ENCODE results near the gene FANCD2.

FANCD2 gene

DNA sequence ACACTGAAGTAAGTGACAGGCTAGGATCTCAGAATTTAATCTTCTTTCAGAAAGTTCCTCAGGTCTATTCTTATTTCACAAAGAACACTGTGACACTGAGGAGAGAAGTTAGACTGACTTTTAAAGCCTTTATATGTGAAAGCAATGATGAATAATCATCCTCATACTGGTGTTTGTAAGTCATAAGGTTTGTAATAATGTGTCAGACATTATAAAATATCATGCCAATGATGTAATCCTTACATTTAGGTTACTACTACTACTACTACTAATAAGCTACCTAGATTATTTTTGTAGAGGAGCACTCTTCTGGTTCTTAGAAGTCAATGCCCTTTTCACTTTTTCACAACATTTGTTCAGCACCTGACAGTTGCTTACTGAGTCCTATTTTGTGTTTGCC, 48.4 kb downstream of the FANCD2 start:
- H4K20me1 ChIP-seq (ENCODE audit: control insufficient read depth, insufficient read depth, low read depth, low read length): no peaks in the 10 kb centered on the region
- H3K4me2 ChIP-seq (ENCODE audit: low read length): no peak overlapping the region
- no peak overlapping the region for H3K4me3 ChIP-seq (ENCODE audit: low read length)
- H3K4me1 ChIP-seq (ENCODE audit: control insufficient read depth, low read length): no peaks in the 10 kb centered on the region
- no peaks in the 10 kb centered on the region for H3F3A ChIP-seq (ENCODE audit: control insufficient read depth, insufficient read depth)
- H3K9me3 ChIP-seq (ENCODE audit: control insufficient read depth, insufficient read depth, low read length): no peaks in the 10 kb centered on the region
- no peaks in the 10 kb centered on the region for H3K79me2 ChIP-seq (ENCODE audit: control insufficient read depth, low read length)
- H3K27ac ChIP-seq (ENCODE audit: low read depth, low read length): no peak overlapping the region
- H3K27me3 ChIP-seq (ENCODE audit: control insufficient read depth, low read length): no peaks in the 10 kb centered on the region
- no peaks in the 10 kb centered on the region for H3K9me2 ChIP-seq (replicated peaks; ENCODE audit: control insufficient read depth, low read length)
- H3K36me3 ChIP-seq (ENCODE audit: control insufficient read depth, low read length): peaks cover 54% of the 10 kb centered on the region
- TF ChIP-seq, protein P1, sequence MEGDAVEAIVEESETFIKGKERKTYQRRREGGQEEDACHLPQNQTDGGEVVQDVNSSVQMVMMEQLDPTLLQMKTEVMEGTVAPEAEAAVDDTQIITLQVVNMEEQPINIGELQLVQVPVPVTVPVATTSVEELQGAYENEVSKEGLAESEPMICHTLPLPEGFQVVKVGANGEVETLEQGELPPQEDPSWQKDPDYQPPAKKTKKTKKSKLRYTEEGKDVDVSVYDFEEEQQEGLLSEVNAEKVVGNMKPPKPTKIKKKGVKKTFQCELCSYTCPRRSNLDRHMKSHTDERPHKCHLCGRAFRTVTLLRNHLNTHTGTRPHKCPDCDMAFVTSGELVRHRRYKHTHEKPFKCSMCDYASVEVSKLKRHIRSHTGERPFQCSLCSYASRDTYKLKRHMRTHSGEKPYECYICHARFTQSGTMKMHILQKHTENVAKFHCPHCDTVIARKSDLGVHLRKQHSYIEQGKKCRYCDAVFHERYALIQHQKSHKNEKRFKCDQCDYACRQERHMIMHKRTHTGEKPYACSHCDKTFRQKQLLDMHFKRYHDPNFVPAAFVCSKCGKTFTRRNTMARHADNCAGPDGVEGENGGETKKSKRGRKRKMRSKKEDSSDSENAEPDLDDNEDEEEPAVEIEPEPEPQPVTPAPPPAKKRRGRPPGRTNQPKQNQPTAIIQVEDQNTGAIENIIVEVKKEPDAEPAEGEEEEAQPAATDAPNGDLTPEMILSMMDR (IDR thresholded peaks at IDR 0.05; ENCODE audit: low read depth, low read length, poor library complexity, severe bottlenecking): no peak
- no peak for TF ChIP-seq EZH2phosphoT487 (IDR thresholded peaks at IDR 0.05; ENCODE audit: borderline replicate concordance, low read length)

DNA sequence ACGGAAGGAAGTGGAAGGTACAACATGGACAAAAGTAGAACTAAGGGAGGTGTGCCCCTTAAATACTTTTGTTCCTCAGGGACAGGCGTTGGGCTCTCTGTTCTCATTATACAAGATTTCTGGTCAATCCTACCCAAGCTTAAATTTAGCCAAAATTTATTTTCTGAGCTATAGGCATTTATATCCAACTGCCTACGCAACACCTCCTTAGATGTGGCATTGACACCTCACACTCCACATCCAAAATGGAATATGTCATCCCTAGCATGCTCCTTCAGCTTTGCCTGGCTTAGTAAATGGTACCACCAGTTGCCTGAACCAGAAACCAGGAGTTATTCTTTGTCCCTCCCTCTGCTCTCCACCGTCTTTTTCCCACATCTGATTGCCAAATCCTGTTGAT, 55.6 kb downstream of the FANCD2 start:
- TF ChIP-seq EZH2phosphoT487 (IDR thresholded peaks at IDR 0.05; ENCODE audit: borderline replicate concordance, low read length): no peak
- TF ChIP-seq, protein P1 (IDR thresholded peaks at IDR 0.05; ENCODE audit: low read depth, low read length, poor library complexity, severe bottlenecking): no peak
- peaks cover 77% of the 10 kb centered on the region for H3K36me3 ChIP-seq (ENCODE audit: control insufficient read depth, low read length)

DNA sequence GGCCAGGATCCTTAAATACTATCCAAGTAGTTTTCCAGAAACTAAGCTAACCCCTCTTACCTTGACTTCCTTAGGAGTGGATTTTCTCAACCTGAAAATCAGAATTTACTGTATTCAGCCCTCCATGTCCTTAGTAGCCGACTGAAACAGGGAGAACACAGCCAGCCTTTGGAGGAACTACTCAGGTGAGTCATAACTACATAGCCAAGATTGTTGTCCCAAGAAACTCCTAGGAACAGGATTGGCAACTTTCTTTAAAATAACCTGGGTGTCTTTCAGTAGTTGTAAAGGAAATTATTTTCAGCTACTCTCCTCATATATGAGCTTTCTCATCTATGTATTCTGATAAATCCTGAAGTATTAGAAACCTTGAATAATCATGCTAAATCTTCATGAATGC, 59.5 kb downstream of the FANCD2 start:
- Histone ChIP-seq H3K36me3 (ENCODE audit: control insufficient read depth, low read length) (peaks cover 83% of the 10 kb centered on the region), H3K79me2 (ENCODE audit: control insufficient read depth, low read length) (no peaks in the 10 kb centered on the region), H3K27ac (ENCODE audit: low read depth, low read length) (no peak overlapping the region), H3K27me3 (ENCODE audit: control insufficient read depth, low read length) (no peaks in the 10 kb centered on the region), H3K4me2 (ENCODE audit: low read length) (no peak overlapping the region), H3K4me3 (ENCODE audit: low read length) (no peak overlapping the region), H3K9me3 (ENCODE audit: control insufficient read depth, insufficient read depth, low read length) (no peaks in the 10 kb centered on the region), H4K20me1 (ENCODE audit: control insufficient read depth, insufficient read depth, low read depth, low read length) (no peaks in the 10 kb centered on the region), H3F3A (ENCODE audit: control insufficient read depth, insufficient read depth) (no peaks in the 10 kb centered on the region), H3K9me2 (replicated peaks; ENCODE audit: control insufficient read depth, low read length) (no peaks in the 10 kb centered on the region), H3K4me1 (ENCODE audit: control insufficient read depth, low read length) (no peaks in the 10 kb centered on the region)
- TF ChIP-seq, protein P1 (IDR thresholded peaks at IDR 0.05; ENCODE audit: low read depth, low read length, poor library complexity, severe bottlenecking): no peak
- no peak for TF ChIP-seq EZH2phosphoT487 (IDR thresholded peaks at IDR 0.05; ENCODE audit: borderline replicate concordance, low read length)

More for the DNA sequence above, 55.6 kb downstream of the FANCD2 start:
- no peaks in the 10 kb centered on the region for H3K9me2 ChIP-seq (replicated peaks; ENCODE audit: control insufficient read depth, low read length)
- no peak overlapping the region for H3K4me2 ChIP-seq (ENCODE audit: low read length)
- H3F3A ChIP-seq (ENCODE audit: control insufficient read depth, insufficient read depth): no peaks in the 10 kb centered on the region
- H3K27ac ChIP-seq (ENCODE audit: low read depth, low read length): no peak overlapping the region
- no peaks in the 10 kb centered on the region for H3K9me3 ChIP-seq (ENCODE audit: control insufficient read depth, insufficient read depth, low read length)
- no peaks in the 10 kb centered on the region for H3K79me2 ChIP-seq (ENCODE audit: control insufficient read depth, low read length)
- no peaks in the 10 kb centered on the region for H3K27me3 ChIP-seq (ENCODE audit: control insufficient read depth, low read length)
- no peak overlapping the region for H3K4me3 ChIP-seq (ENCODE audit: low read length)
- H3K4me1 ChIP-seq (ENCODE audit: control insufficient read depth, low read length): no peaks in the 10 kb centered on the region
- H4K20me1 ChIP-seq (ENCODE audit: control insufficient read depth, insufficient read depth, low read depth, low read length): no peaks in the 10 kb centered on the region

DNA sequence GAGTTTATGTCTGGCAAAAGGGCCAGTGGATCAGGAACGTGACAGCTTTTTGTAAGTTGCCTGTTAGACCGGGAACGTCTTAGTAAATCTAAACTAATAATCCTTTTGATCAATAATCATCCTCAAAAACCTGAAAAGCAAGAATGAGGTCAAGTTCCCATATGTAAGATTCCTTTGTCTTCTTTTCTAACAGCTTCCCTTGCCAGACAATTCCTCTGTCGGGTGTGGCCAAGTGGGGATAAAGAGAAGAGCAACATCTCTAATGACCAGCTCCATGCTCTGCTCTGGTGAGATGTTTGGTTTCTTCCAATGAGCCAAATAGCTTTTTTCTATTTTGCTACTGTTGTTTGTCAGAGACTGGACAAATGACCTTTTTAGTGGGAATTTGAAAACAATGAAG, 62.0 kb downstream of the FANCD2 start:
- H3K4me1 ChIP-seq (ENCODE audit: control insufficient read depth, low read length): no peaks in the 10 kb centered on the region
- no peak for TF ChIP-seq EZH2phosphoT487 (IDR thresholded peaks at IDR 0.05; ENCODE audit: borderline replicate concordance, low read length)
- TF ChIP-seq, protein P1 (IDR thresholded peaks at IDR 0.05; ENCODE audit: low read depth, low read length, poor library complexity, severe bottlenecking): no peak
- H3K4me2 ChIP-seq (ENCODE audit: low read length): no peak overlapping the region
- no peaks in the 10 kb centered on the region for H3K79me2 ChIP-seq (ENCODE audit: control insufficient read depth, low read length)
- no peak overlapping the region for H3K4me3 ChIP-seq (ENCODE audit: low read length)
- H3K36me3 ChIP-seq (ENCODE audit: control insufficient read depth, low read length): peaks cover 75% of the 10 kb centered on the region
- H3K27me3 ChIP-seq (ENCODE audit: control insufficient read depth, low read length): no peaks in the 10 kb centered on the region
- no peak overlapping the region for H3K27ac ChIP-seq (ENCODE audit: low read depth, low read length)
- no peaks in the 10 kb centered on the region for H3F3A ChIP-seq (ENCODE audit: control insufficient read depth, insufficient read depth)
- no peaks in the 10 kb centered on the region for H3K9me3 ChIP-seq (ENCODE audit: control insufficient read depth, insufficient read depth, low read length)
- no peaks in the 10 kb centered on the region for H4K20me1 ChIP-seq (ENCODE audit: control insufficient read depth, insufficient read depth, low read depth, low read length)
- H3K9me2 ChIP-seq (replicated peaks; ENCODE audit: control insufficient read depth, low read length): no peaks in the 10 kb centered on the region
